ENCODE measurements around the gene DEPDC7.
"Not testable (repeated sequence)": the region's sequence is repeated elsewhere in the genome, so short reads cannot be mapped to it uniquely, and the experiment has no call there.

Gene DEPDC7

GRCh38 chr11:33027233-33027632, 11.6 kb downstream of the DEPDC7 start:
- DNase-seq, result no peak

- DNase-seq, result no peak
Measured at GRCh38 chr11:33027846-33028536, 12.3 kb downstream of the DEPDC7 start.

- DNase-seq, result no peak
Measured at GRCh38 chr11:33028537-33028914, 12.8 kb downstream of the DEPDC7 start.

GRCh38 chr11:33029218-33029617, 13.5 kb downstream of the DEPDC7 start:
- DNase-seq, result not testable (repeated sequence)

GRCh38 chr11:33033493-33033892, 17.8 kb downstream of the DEPDC7 start:
- DNase-seq, result no peak

GRCh38 chr11:33035011-33035410, 19.3 kb downstream of the DEPDC7 start:
- DNase-seq, result no peak

GRCh38 chr11:33039274-33040032, 23.8 kb downstream of the DEPDC7 start, which contains the start of gene TCP11L1:
Gene TCP11L1, plus strand, starts transcription at chr11:33039572. Its CDS starts 4,202 bp downstream, at chr11:33043774.
- peak; percentile 75 to 89 (median 84) for DNase-seq

GRCh38 chr11:33040033-33040861, 24.6 kb downstream of the DEPDC7 start:
- DNase-seq, result peak in 2 of 4 experiments; percentile 5 to 25

- no peak for DNase-seq
Measured at GRCh38 chr11:33040862-33041453, 25.3 kb downstream of the DEPDC7 start.

- DNase-seq, result no peak
Measured at GRCh38 chr11:33043221-33043830, 27.6 kb downstream of the DEPDC7 start.

- DNase-seq, result no peak
Measured at GRCh38 chr11:33044285-33044756, 28.6 kb downstream of the DEPDC7 start.

GRCh38 chr11:33045551-33046255, 30.0 kb downstream of the DEPDC7 start:
- DNase-seq, result no peak

- peak; percentile 82 to 94 (median 90) for DNase-seq
Measured at GRCh38 chr11:33048701-33049100, 33.0 kb downstream of the DEPDC7 start.

- DNase-seq, result not testable (repeated sequence)
Measured at GRCh38 chr11:33049565-33050408, 34.1 kb downstream of the DEPDC7 start.

GRCh38 chr11:33052231-33052630, 36.6 kb downstream of the DEPDC7 start:
- peak; percentile 30 to 86 (median 56) for DNase-seq

GRCh38 chr11:33055375-33055774, 39.7 kb downstream of the DEPDC7 start:
- DNase-seq, result no peak

GRCh38 chr11:33057284-33057683, 41.6 kb downstream of the DEPDC7 start:
- DNase-seq, result no peak

GRCh38 chr11:33059331-33060007, 43.8 kb downstream of the DEPDC7 start:
- no peak for DNase-seq

- no peak for DNase-seq
Measured at GRCh38 chr11:33060271-33060670, 44.6 kb downstream of the DEPDC7 start.

- no peak for DNase-seq
Measured at GRCh38 chr11:33062137-33062536, 46.5 kb downstream of the DEPDC7 start.

Measured in suppressor macrophage (primary cell).